GM19452 (cell line): ENCODE results near the gene HOXD11.

Experiments used
- ATAC-seq: cut with Tn5 transposase; IDR thresholded peaks from one replicate; pipeline ENCODE4 v1.9.1; 2021; ENCODE audit not compliant: unreplicated experiment

Gene HOXD11

GRCh38 chr2:176106581-176107539 is at the start of gene HOXD11:
TSS of gene HOXD11 (plus strand) at chr2:176107280. CDS start at chr2:176107356, 76 bp downstream.
- ATAC-seq: no peak

- ATAC-seq: no peak
Observed at GRCh38 chr2:176063958-176064357, 43.1 kb upstream of the HOXD11 start.

GRCh38 chr2:176066645-176067588 is 40.2 kb upstream of the HOXD11 start:
- no peak for ATAC-seq

- ATAC-seq: no peak
Observed at GRCh38 chr2:176067589-176068418, 39.3 kb upstream of the HOXD11 start.

- ATAC-seq: no peak
Observed at GRCh38 chr2:176068419-176068832, 38.7 kb upstream of the HOXD11 start.

GRCh38 chr2:176071330-176072291 is 35.5 kb upstream of the HOXD11 start:
- no peak for ATAC-seq

- ATAC-seq: no peak
Observed at GRCh38 chr2:176072292-176072669, 34.8 kb upstream of the HOXD11 start.

GRCh38 chr2:176072951-176073904 is 33.9 kb upstream of the HOXD11 start:
- ATAC-seq: no peak

GRCh38 chr2:176074919-176075425 is 32.1 kb upstream of the HOXD11 start:
- ATAC-seq: no peak

GRCh38 chr2:176075481-176075880 is 31.6 kb upstream of the HOXD11 start:
- no peak for ATAC-seq

GRCh38 chr2:176076063-176076462 is 31.0 kb upstream of the HOXD11 start:
- ATAC-seq: no peak

GRCh38 chr2:176076796-176077195 is 30.3 kb upstream of the HOXD11 start:
- ATAC-seq: no peak

- no peak for ATAC-seq
Observed at GRCh38 chr2:176078541-176079284, 28.4 kb upstream of the HOXD11 start.

GRCh38 chr2:176079285-176079830 is 27.7 kb upstream of the HOXD11 start:
- no peak for ATAC-seq

- no peak for ATAC-seq
Observed at GRCh38 chr2:176079831-176080539, 27.1 kb upstream of the HOXD11 start.

- no peak for ATAC-seq
Observed at GRCh38 chr2:176080540-176081375, 26.3 kb upstream of the HOXD11 start.
